SU-DHL-6 (cell line): ENCODE results near the gene NTMT1.

Source experiments
- H2AFZ ChIP-seq: fragments of 200-600 bp; sonication (generic); 2 replicates; pipeline ENCODE4 v1.6.1; 2014; ENCODE audit warnings: low read depth, mild to moderate bottlenecking, moderate library complexity, mixed read lengths, antibody characterized with exemption, low read length; ENCODE audit not compliant: severe bottlenecking
- H3F3A ChIP-seq: fragments of 200-600 bp; shearing (Covaris generic); 2 replicates; pipeline ENCODE4 v1.6.0; 2016; ENCODE audit warnings: antibody characterized with exemption, mild to moderate bottlenecking; ENCODE audit not compliant: insufficient read depth
- H3K27ac ChIP-seq: fragments of 200-600 bp; sonication (generic); 2 replicates; pipeline ENCODE4 v1.5.1; 2016; ENCODE audit warnings: low read depth, mild to moderate bottlenecking, low read length, moderate library complexity, mixed read lengths
- H3K27me3 ChIP-seq: fragments of 200-600 bp; sonication (generic), shearing (Covaris generic); 2 replicates; pipeline ENCODE4 v1.6.0; 2014; ENCODE audit warnings: mild to moderate bottlenecking, low read length
- H3K36me3 ChIP-seq: fragments of 200-600 bp; sonication (generic); 2 replicates; pipeline ENCODE4 v1.6.1; 2014; ENCODE audit warnings: mild to moderate bottlenecking, low read length, mixed read lengths
- H3K4me2 ChIP-seq: fragments of 300-600, 200-600 bp; shearing (Covaris generic), sonication (generic); 2 replicates; pipeline ENCODE4 v1.6.0; 2014; ENCODE audit warnings: low read length, low read depth, mild to moderate bottlenecking; ENCODE audit not compliant: poor library complexity, severe bottlenecking
- H3K4me3 ChIP-seq: fragments of 200-600 bp; sonication (generic); 2 replicates; pipeline ENCODE4 v1.5.1; 2014; ENCODE audit warnings: antibody characterized with exemption, low read length, mild to moderate bottlenecking, mixed read lengths; ENCODE audit not compliant: insufficient read depth, poor library complexity, severe bottlenecking
- H3K79me2 ChIP-seq: fragments of 200-600 bp; sonication (generic); 2 replicates; pipeline ENCODE4 v1.6.1; 2014; ENCODE audit warnings: mild to moderate bottlenecking, low read length, moderate library complexity; ENCODE audit not compliant: insufficient read depth
- H3K9ac ChIP-seq: fragments of 200-600 bp; sonication (generic); 2 replicates; pipeline ENCODE4 v1.7.0; 2014; ENCODE audit warnings: mild to moderate bottlenecking, low read length
- H3K9me2 ChIP-seq: fragments of 200-600 bp; sonication (generic); replicated peaks from 2 replicates; pipeline ENCODE4 v1.6.1; 2014; ENCODE audit warnings: low read length; ENCODE audit not compliant: insufficient read depth
- H3K9me3 ChIP-seq: fragments of 200-600 bp; sonication (generic); 2 replicates; pipeline ENCODE4 v1.6.1; 2014; ENCODE audit warnings: low read length, mixed read lengths; ENCODE audit not compliant: insufficient read depth
- H4K20me1 ChIP-seq: fragments of 200-600 bp; sonication (generic); 2 replicates; pipeline ENCODE4 v1.6.1; 2014; ENCODE audit warnings: low read depth, mild to moderate bottlenecking, antibody characterized with exemption, low read length, moderate library complexity, mixed read lengths
- CTCF ChIP-seq: fragments of 200-600 bp; sonication (generic); IDR thresholded peaks from one replicate; pipeline ENCODE4 v1.5.1; 2017; ENCODE audit warnings: antibody characterized with exemption, mild to moderate bottlenecking, low read length, moderate library complexity; ENCODE audit not compliant: insufficient read depth, poor library complexity, severe bottlenecking
- EZH2phosphoT487 ChIP-seq: fragments of 200-600 bp; sonication (generic), shearing (Covaris generic); conservative IDR thresholded peaks from 2 replicates; pipeline ENCODE4 v1.6.1; 2018; ENCODE audit warnings: mild to moderate bottlenecking, antibody characterized with exemption, low read length, moderate library complexity, mixed read lengths

Gene NTMT1

GRCh38 chr9:129586245-129586644, 39.7 kb upstream of the NTMT1 start:
- H3F3A ChIP-seq: no peaks in the 10 kb centered on the region
- no peak overlapping the region for H3K27ac ChIP-seq
- H3K9me2 ChIP-seq: no peaks in the 10 kb centered on the region
- H3K36me3 ChIP-seq: no peaks in the 10 kb centered on the region
- no peaks in the 10 kb centered on the region for H3K9me3 ChIP-seq
- H3K4me2 ChIP-seq: no peak overlapping the region
- H3K9ac ChIP-seq: no peak overlapping the region
- H3K4me3 ChIP-seq: no peak overlapping the region
- H2AFZ ChIP-seq: no peak overlapping the region
- H3K79me2 ChIP-seq: no peaks in the 10 kb centered on the region
- TF ChIP-seq EZH2phosphoT487: no peak
- no peak for TF ChIP-seq CTCF
- no peaks in the 10 kb centered on the region for H4K20me1 ChIP-seq
- H3K27me3 ChIP-seq: no peaks in the 10 kb centered on the region

GRCh38 chr9:129586685-129587084, 39.3 kb upstream of the NTMT1 start:
- Histone ChIP-seq H3K9me3 (no peaks in the 10 kb centered on the region), H3K4me3 (no peak overlapping the region), H3K27me3 (no peaks in the 10 kb centered on the region), H3F3A (no peaks in the 10 kb centered on the region), H2AFZ (no peak overlapping the region), H3K79me2 (no peaks in the 10 kb centered on the region), H3K9ac (no peak overlapping the region), H3K9me2 (no peaks in the 10 kb centered on the region), H3K4me2 (no peak overlapping the region), H3K36me3 (no peaks in the 10 kb centered on the region), H3K27ac (no peak overlapping the region), H4K20me1 (no peaks in the 10 kb centered on the region)
- TF ChIP-seq EZH2phosphoT487 (no peak), CTCF (no peak)

GRCh38 chr9:129587487-129588262, 38.3 kb upstream of the NTMT1 start:
- Histone ChIP-seq H3F3A (no peaks in the 10 kb centered on the region), H4K20me1 (no peaks in the 10 kb centered on the region), H3K9ac (no peak overlapping the region), H3K79me2 (no peaks in the 10 kb centered on the region), H3K4me3 (no peak overlapping the region), H3K27ac (no peak overlapping the region), H2AFZ (no peak overlapping the region), H3K36me3 (no peaks in the 10 kb centered on the region), H3K4me2 (no peak overlapping the region), H3K9me2 (no peaks in the 10 kb centered on the region), H3K27me3 (no peaks in the 10 kb centered on the region), H3K9me3 (no peaks in the 10 kb centered on the region)
- TF ChIP-seq CTCF: no peak
- TF ChIP-seq EZH2phosphoT487: no peak
